HG03039 (cell line): ENCODE results near the gene CYFIP2.

ENCODE experiments used
- ATAC-seq: cut with Tn5 transposase; IDR thresholded peaks from one replicate; pipeline ENCODE4 v1.9.1; 2021; ENCODE audit warnings: mild to moderate bottlenecking, moderate library complexity; ENCODE audit not compliant: unreplicated experiment

CYFIP2 gene

GRCh38 chr5:157312492-157312891 is 46.6 kb downstream of the CYFIP2 start:
- ATAC-seq, result peak; percentile 73

- no peak for ATAC-seq
Measured at GRCh38 chr5:157322581-157322980, 56.7 kb downstream of the CYFIP2 start.

DNA sequence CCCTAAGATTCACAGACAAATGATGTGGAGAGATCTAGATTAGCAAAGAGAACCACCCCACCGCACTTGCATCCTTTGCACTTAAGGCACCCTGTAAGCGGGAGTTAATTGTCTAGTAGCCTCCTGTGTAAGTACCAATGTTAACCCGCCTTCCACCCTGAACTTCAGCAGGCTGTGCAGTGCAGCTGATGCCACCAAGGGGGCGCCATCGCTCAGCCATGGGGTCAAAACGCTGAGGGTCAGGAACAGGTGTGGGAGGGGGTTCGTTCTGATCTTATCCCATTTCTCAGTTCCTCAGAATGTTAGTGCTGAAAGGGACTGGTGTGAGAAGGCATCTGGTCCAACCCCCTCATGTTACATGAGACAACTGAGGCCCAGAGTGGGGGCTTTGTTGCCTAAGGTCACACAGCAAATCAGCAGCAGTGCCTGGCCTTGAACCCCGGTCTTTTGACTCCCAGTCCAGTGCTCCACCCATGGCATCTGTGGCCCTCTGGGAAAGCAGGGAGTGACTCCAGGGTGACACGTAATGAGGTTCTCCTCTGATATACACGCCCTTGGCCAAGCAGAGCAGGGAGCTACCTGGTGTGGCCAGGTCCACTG is 57.3 kb downstream of the CYFIP2 start:
- no peak for ATAC-seq

DNA sequence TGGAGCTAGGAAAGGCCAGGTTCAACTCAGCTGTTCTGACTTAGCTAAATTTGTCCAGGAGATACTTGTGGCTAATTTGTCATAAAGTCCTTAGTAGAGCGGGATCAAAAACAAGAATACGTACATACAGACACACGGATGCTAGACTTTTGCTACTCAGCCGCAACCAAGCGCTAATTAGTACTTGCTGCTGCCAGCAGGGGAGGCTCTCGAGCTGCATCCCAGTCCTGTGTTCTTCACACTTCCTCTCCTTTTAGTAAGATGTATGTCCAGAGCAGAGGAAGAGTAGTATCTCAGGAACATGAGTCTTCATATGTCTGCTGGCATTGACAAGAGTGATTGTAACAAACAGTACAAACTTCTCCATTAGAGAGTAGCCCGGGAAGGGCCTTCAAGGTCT is 58.3 kb downstream of the CYFIP2 start:
- ATAC-seq, result no peak

- ATAC-seq, result no peak
Measured at GRCh38 chr5:157326440-157327005, 60.6 kb downstream of the CYFIP2 start.

GRCh38 chr5:157327771-157328170 is 61.8 kb downstream of the CYFIP2 start:
- no peak for ATAC-seq

DNA sequence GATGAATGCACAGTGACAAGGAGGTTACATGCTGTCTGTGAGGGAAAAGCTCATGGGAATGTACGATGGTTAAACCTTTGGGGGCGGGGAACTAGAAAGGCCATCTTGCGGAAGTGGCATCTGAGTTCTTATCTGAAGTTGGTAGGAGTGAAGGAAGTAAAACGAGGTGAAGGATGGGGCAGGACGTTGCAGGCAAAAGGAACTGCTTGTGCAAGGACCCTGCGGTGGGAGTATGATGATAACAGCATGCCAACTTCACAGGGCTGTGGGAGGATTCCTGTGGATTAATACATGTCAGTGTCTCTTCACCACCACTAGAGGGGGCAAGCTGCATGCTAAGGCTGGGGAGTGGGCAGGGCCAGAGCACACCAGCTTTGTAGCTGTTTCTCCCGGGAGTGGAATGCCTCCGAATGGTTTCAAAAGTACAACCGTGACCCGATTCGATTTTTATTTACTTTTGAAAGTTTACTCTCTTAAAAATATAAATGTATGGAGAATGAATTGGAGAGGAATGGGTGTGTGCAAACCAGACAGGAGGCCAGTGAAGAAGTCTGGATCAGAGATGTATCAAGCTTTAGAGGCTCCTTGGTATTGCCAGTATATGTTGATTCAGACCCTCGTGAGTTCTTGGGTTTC is 62.5 kb downstream of the CYFIP2 start:
- ATAC-seq, result peak; percentile 98

DNA sequence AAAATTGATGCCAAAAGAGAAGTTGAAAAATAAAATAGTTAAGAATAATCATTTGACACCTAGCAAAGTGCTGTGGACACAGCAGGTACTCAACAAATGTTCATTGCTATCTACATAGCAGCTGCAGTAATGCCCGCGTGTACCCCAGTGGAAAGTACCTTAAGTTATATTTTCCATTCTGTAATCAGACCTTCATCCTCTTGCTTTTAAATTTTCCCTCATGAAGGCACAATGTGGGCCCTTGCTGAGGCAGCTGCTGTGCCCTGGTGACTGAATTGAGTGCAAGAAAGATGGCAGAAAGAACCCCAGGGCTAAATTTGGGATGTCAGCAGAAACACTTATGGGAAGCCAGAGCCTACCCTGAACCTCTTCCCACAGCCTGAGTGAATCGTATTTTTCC is 65.9 kb downstream of the CYFIP2 start:
- no peak for ATAC-seq

DNA sequence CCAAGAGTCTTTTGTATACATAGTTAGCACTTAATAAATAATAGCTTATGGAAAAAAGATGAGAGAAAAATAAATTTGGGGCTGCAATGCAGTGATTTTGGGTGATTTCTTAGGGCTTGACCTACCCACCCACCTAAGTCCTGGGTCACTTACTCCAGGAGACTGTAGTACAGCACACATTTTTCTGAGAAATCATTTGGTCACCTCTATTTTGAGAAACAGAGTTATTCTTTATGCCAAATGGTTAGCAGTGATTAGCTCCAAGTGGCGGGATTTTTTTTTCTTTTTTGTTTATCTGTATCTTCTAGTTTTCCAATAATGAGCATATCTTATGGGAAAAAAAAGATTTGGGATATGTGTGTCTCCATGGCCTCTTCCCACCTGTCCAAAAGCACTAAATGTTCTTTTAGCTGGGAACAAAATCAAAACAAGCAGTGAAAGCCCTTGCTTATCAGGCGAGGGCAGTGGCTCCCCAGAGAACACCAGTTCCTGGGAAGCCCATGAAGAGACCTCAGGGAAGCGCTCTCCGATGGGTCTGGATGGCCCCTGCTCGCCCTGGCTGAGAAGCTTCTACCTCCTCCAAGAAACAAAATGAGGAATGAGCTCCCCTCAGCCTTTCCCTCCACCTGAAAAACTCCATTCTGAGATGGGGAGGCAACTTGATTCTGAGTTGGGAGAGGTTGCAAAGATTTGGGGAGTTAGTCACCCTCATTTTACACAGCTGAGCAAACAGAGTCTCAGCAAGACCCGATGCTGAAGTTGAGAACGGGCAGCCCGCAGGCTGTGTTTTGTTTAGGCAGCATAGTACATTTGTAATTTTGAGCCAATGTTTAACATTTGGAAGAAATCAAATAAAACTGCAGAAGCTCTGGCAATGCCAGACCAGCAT is 69.9 kb downstream of the CYFIP2 start:
- no peak for ATAC-seq

GRCh38 chr5:157336423-157336744 is 70.5 kb downstream of the CYFIP2 start:
- ATAC-seq, result no peak

GRCh38 chr5:157339409-157339808 is 73.5 kb downstream of the CYFIP2 start:
- ATAC-seq, result no peak

GRCh38 chr5:157342822-157343402 is 77.0 kb downstream of the CYFIP2 start:
- ATAC-seq, result no peak

DNA sequence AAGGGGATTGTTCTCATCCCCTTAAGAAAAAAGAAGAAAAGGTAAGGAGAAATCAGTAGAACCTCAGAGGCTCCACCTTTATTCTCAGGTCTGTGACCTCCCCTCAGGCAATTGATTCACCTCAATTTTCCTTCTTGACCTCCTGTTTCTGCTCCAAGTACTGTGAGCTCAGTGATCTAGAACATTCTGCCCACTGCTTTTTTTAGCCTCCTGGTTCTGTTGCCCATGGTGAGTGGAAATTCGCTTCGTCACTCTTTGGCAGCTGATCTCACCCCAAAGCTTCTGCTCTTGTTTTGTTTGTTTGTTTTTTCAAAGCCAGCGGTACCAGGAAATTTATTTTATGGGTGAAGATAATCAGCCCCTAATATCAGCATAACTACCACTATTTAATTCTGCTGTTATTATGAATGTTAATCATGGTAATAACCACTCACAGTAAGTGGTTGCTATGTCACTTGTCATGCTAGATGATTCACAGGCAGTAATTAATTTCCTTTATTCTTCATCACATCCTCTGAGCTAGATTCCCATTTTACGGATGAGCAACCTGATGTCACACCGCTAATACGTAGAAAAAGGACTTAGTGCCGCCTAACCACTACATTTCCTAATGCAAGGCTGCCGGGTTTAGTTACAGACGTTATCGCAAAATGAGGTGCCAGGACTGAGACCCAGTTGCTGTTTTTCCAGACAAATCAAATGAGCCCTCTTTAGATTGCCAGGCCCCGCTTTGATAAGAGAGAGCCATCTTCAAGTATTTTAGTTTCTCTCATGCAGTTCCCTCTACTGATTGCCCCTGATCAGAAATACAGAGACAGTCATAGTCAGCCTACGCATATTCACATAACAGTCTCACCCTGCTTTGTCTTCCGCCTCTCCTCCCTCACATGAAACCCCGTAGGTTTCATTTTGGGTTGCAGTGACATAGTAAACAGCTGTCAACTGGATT is 78.2 kb downstream of the CYFIP2 start:
- ATAC-seq, result no peak

- no peak for ATAC-seq
Measured at GRCh38 chr5:157345067-157345466, 79.1 kb downstream of the CYFIP2 start.

DNA sequence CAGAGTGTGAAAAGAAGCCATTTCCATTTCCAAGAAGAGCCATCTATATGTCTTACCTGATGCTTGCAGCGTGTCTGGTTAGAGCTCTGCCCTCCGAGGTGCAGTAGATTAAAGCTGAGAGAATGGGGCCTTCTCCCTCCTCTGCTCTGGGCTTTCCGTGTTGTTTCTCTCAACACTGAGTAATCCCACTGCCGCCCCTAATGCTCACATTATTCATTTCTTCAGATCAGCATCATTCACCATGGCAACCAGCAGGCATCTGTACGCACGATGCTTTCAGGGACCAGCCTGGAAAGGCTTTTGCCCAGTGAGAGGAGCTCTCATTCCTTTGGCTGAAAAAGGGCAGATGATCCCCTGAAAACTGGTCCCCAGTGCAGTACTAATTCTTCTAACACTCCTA is 79.6 kb downstream of the CYFIP2 start:
- no peak for ATAC-seq

DNA sequence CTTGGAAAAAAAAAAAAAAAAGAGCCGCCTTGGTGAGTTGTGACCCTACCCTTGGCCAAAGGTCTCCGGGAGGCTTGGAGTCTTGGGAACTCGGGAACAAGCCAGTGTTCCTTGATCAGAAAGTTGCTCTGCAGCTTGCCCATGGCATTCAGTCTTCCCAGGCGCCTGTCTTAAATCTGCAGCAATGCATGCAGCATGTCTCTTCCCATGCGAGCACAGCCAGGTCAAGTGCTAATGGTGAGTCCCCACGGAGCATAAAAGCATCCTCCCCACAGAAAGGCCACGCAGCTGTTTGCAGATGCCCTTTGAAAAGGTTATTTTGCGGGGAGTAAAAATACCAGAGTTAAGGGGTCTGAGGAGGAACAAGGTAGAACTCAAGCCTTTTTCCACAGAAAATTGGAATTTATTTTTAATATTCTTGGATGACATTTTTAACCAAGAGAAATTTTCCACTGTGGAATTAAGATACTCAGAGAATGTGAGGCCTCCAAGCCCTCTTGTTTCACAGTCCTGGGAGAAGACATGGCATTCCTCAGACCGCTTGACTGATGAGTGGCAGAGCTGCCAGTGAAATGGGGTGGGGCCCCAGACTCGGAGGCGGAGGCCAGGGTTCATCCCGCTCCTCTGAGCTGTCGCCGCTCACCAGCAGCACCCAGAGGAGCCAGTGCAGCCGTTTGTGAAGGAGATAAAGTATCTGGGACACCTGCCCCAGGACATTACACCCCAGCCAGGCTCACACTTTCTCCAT is 81.6 kb downstream of the CYFIP2 start:
- no peak for ATAC-seq

DNA sequence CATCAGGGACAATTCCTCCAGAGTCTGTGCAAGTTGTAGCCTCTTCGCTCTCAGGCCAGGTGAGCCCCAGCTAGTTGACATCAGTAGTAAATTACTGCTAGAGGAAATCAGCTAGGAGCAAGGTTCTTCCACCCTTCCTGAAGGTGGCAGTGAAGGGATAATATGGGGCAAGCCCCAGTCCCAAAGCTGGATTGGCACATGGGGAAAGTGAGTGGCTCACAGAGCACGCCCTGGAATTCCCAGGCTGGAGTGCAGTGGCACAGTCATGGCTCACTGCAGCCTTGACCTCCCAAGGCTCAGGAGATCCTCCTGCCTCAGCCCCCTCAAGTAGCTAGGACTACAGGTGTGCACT is 82.1 kb downstream of the CYFIP2 start:
- no peak for ATAC-seq

GRCh38 chr5:157350939-157351801 is 85.2 kb downstream of the CYFIP2 start:
- ATAC-seq, result peak; percentile 71

- ATAC-seq, result no peak
Measured at GRCh38 chr5:157351802-157352092, 85.8 kb downstream of the CYFIP2 start.
